LNCaP clone FGC (cell line): Measurements from ENCODE around the gene CACNA2D2.

Source experiments
- DNase-seq: peaks from one replicate; pipeline ENCODE4 v3.0.0-alpha.2; 2011; ENCODE audit warnings: low read depth
- H3K4me3 ChIP-seq: 2 replicates; pipeline ENCODE4 v1.5.1; 2011; ENCODE audit warnings: mild to moderate bottlenecking, low read depth, low read length, control low read depth
- CTCF ChIP-seq: IDR thresholded peaks from 2 replicates; pipeline ENCODE4 v1.5.1; 2012; ENCODE audit warnings: mild to moderate bottlenecking; ENCODE audit not compliant: control insufficient read depth, insufficient read depth; ENCODE audit errors: extremely low read depth

CACNA2D2 gene

GRCh38 chr3:50478671-50479260 is 24.7 kb downstream of the CACNA2D2 start:
- no peak for DNase-seq
- no peak overlapping the region for H3K4me3 ChIP-seq
- TF ChIP-seq CTCF: no peak

GRCh38 chr3:50478051-50478450 is 25.4 kb downstream of the CACNA2D2 start:
- no peak overlapping the region for H3K4me3 ChIP-seq
- DNase-seq: no peak
- no peak for TF ChIP-seq CTCF

- no peak for TF ChIP-seq CTCF
- DNase-seq: no peak
- no peak overlapping the region for H3K4me3 ChIP-seq
These were observed 28.1 kb downstream of the CACNA2D2 start for GRCh38 chr3:50475348-50475747.

GRCh38 chr3:50474717-50475116 is 28.7 kb downstream of the CACNA2D2 start:
- no peak for TF ChIP-seq CTCF
- no peak overlapping the region for H3K4me3 ChIP-seq
- DNase-seq: no peak

GRCh38 chr3:50473768-50474167 is 29.7 kb downstream of the CACNA2D2 start:
- no peak for TF ChIP-seq CTCF
- DNase-seq: no peak

GRCh38 chr3:50472958-50473357 is 30.5 kb downstream of the CACNA2D2 start:
- no peak for TF ChIP-seq CTCF
- DNase-seq: no peak
- H3K4me3 ChIP-seq: no peak overlapping the region

More at GRCh38 chr3:50473768-50474167, 29.7 kb downstream of the CACNA2D2 start:
- H3K4me3 ChIP-seq: no peak overlapping the region

GRCh38 chr3:50470658-50471057 is 32.8 kb downstream of the CACNA2D2 start:
- no peak for TF ChIP-seq CTCF
- H3K4me3 ChIP-seq: no peak overlapping the region
- DNase-seq: no peak
